HepG2 (cell line): ENCODE data around the gene ETV5. TPM values are rescaled to one million over a fixed set of nuclear protein-coding genes. Genes with fewer than 3 reads are reported as not detected.

Experiments used
- ESRRA ChIP-seq: sonication (generic); formaldehyde crosslinking; IDR thresholded peaks from 2 replicates; pipeline ENCODE4 v1.5.1; 2020; ENCODE audit warnings: mild to moderate bottlenecking, low read depth, missing genetic modification reagents
- HMG20B ChIP-seq: conservative IDR thresholded peaks from 2 replicates; pipeline ENCODE4 v1.6.1; 2016; ENCODE audit warnings: missing genetic modification reagents, missing compliant biosample characterization
- HNRNPH1 ChIP-seq: fragments of 200-400 bp; formaldehyde crosslinking; optimal IDR thresholded peaks from 2 replicates; pipeline ENCODE3; 2017; ENCODE audit warnings: mild to moderate bottlenecking, low read depth, low read length
- KLF16 ChIP-seq, 2 experiments: sonication (generic) in 1 of 2; formaldehyde crosslinking in 1 of 2; IDR thresholded peaks; 2 replicates each; pipeline versions ENCODE4 v1.6.1 to v1.8.0; 2016 to 2023; ENCODE audit warnings: missing genetic modification reagents in 2 of 2, missing compliant biosample characterization in 1 of 2
- LRRFIP1 ChIP-seq: sonication (generic); formaldehyde crosslinking; conservative IDR thresholded peaks from 2 replicates; pipeline ENCODE4 v1.4.0; 2020; ENCODE audit warnings: missing genetic modification reagents
- MLXIP ChIP-seq: sonication (generic); formaldehyde crosslinking; IDR thresholded peaks from 2 replicates; pipeline ENCODE4 v1.9.0; 2021; ENCODE audit warnings: missing genetic modification reagents, borderline replicate concordance
- NPAS2 ChIP-seq: sonication (generic); formaldehyde crosslinking; IDR thresholded peaks from 2 replicates; pipeline ENCODE4 v1.8.0; 2022; ENCODE audit warnings: mild to moderate bottlenecking, missing genetic modification reagents, borderline replicate concordance
- REL ChIP-seq: sonication (generic); formaldehyde crosslinking; conservative IDR thresholded peaks from 2 replicates; pipeline ENCODE4 v1.8.0; 2022; ENCODE audit warnings: mild to moderate bottlenecking, missing genetic modification reagents, moderate library complexity
- TBX2 ChIP-seq: sonication (generic); formaldehyde crosslinking; IDR thresholded peaks from 2 replicates; pipeline ENCODE4 v1.5.0; 2020; ENCODE audit warnings: missing genetic modification reagents, mild to moderate bottlenecking, borderline replicate concordance
- TMF1 ChIP-seq: sonication (generic); formaldehyde crosslinking; IDR thresholded peaks from 2 replicates; pipeline ENCODE4 v1.8.1; 2022; ENCODE audit warnings: low read depth, missing genetic modification reagents
- ZFP1 ChIP-seq: IDR thresholded peaks from 2 replicates; pipeline ENCODE4 v1.6.1; 2016
- ZNF496 ChIP-seq: sonication (generic); formaldehyde crosslinking; IDR thresholded peaks from 2 replicates; pipeline ENCODE4 v1.8.1; 2023; ENCODE audit warnings: mild to moderate bottlenecking, moderate library complexity, missing genetic modification reagents; ENCODE audit not compliant: insufficient replicate concordance
- ZNF547 ChIP-seq: sonication (generic); formaldehyde crosslinking; IDR thresholded peaks from 2 replicates; pipeline ENCODE4 v1.5.1; 2020; ENCODE audit warnings: mild to moderate bottlenecking, missing genetic modification reagents
- ZNF646 ChIP-seq: sonication (generic); formaldehyde crosslinking; IDR thresholded peaks from 2 replicates; pipeline ENCODE4 v1.9.0; 2021; ENCODE audit warnings: mild to moderate bottlenecking, missing genetic modification reagents
- ZSCAN31 ChIP-seq: sonication (generic); formaldehyde crosslinking; IDR thresholded peaks from 2 replicates; pipeline ENCODE4 v1.5.0; 2020; ENCODE audit warnings: low read depth, mild to moderate bottlenecking, missing genetic modification reagents
- polyA plus RNA-seq, 8 experiments: library from polyadenylated mRNA; depleted of rRNA in 3 of 8; stranded (reverse) in 7 of 8; unstranded in 1 of 8; fragments of >200 nt; fragmentation: Illumina TruSeq in 4 of 8; extraction: Trizol in 4 of 8; gene quantifications; 2 replicates each; pipeline versions ENCODE4 v1.2.1 to v1.2.3, GENCODE V29; 2011 to 2016; ENCODE audit warnings: low read depth in 4 of 8, missing spikeins in 1 of 8, mixed read lengths in 1 of 8; ENCODE audit not compliant: insufficient read depth in 1 of 8
- total RNA-seq, 5 experiments: library from RNA; depleted of rRNA; stranded (reverse); fragments of >200 nt; fragmentation: Illumina TruSeq; extraction: Trizol; gene quantifications; 2 replicates each; pipeline ENCODE4 v1.2.3, GENCODE V29; 2016; ENCODE audit warnings: low read depth in 1 of 5

ETV5 gene
- total and polyA plus RNA-seq, 2 of the 13 experiments (the other 11 are each of a cell fraction or from before 2014, with no cell fraction given), result 52.9 to 57.2 TPM

- TF ChIP-seq ZNF646 (CRISPR knock-in tag), result no peak
- no peak for TF ChIP-seq MLXIP (CRISPR knock-in tag)
- no peak; a peak in 1 of 4 replicates for TF ChIP-seq KLF16 (CRISPR knock-in tag; IDR thresholded peaks at IDR 0.05)
- no peak for TF ChIP-seq ZNF496 (CRISPR knock-in tag)
- no peak for TF ChIP-seq HMG20B (CRISPR knock-in tag)
- 0 out of 2 replicates have a peak, but pooled peaks have one; percentile 14 for TF ChIP-seq REL (CRISPR knock-in tag)
- TF ChIP-seq HNRNPH1, result no peak
- 0 out of 2 replicates have a peak, but pooled peaks have one; percentile 47 for TF ChIP-seq TMF1 (CRISPR knock-in tag)
- TF ChIP-seq ZFP1 (CRISPR knock-in tag), result no peak
- no peak for TF ChIP-seq LRRFIP1 (CRISPR knock-in tag)
- peak; percentile 49; the same call in 1 of the 2 replicates for TF ChIP-seq TBX2 (CRISPR knock-in tag)
- TF ChIP-seq ZSCAN31, result peak; percentile 65; the same call in 1 of the 2 replicates
- peak; percentile 40; the same call in 1 of the 2 replicates for TF ChIP-seq ESRRA (CRISPR knock-in tag)
- TF ChIP-seq ZNF547 (CRISPR knock-in tag), result no peak
- no peak for TF ChIP-seq NPAS2 (CRISPR knock-in tag)
Observed at GRCh38 chr3:186108941-186109865, at the start of gene ETV5 (continued).
